ENCODE results near the gene TGFB2. TPM values are rescaled to one million over a fixed set of nuclear protein-coding genes. Genes with fewer than 3 reads are reported as not detected.

The TGFB2 gene
- total RNA-seq (2021): 0.13 TPM in 1 of 2 replicates, not detected in the other
- long read RNA-seq: 0 reads

GRCh38 chr1:218344814-218345672 is at the start of gene TGFB2:
Gene TGFB2, plus strand, starts transcription at chr1:218345336. Its CDS starts 1,366 bp downstream, at chr1:218346702.
- Histone ChIP-seq H3K18ac (ENCODE audit: insufficient read length, low read depth, low read length) (no peak within 1 kb of the TSS), H3K4me1 (ENCODE audit: insufficient read depth, low read length) (no peaks in the 10 kb centered on the region), H2BK12ac (ENCODE audit: insufficient read length, low read depth, low read length) (no peak within 1 kb of the TSS), H4K5ac (ENCODE audit: insufficient read length, low read depth, low read length) (no peak within 1 kb of the TSS), H3K27ac (ENCODE audit: insufficient read length, low read depth, low read length) (no peak within 1 kb of the TSS), H3K27me3 (ENCODE audit: insufficient read depth, low read length) (no peaks in the 10 kb centered on the region; the same call in 1 of the 2 replicates), H2BK120ac (ENCODE audit: low read depth, low read length, poor library complexity, severe bottlenecking) (no peak within 1 kb of the TSS), H2BK5ac (ENCODE audit: insufficient read length, low read length) (no peak within 1 kb of the TSS), H3K23me2 (ENCODE audit: insufficient read length, low read depth, low read length, poor library complexity, severe bottlenecking) (peaks cover 20% of the 10 kb centered on the region), H2BK20ac (ENCODE audit: low read depth, low read length, poor library complexity, severe bottlenecking) (no peak within 1 kb of the TSS), H2BK15ac (ENCODE audit: low read depth, low read length) (no peak within 1 kb of the TSS), H3K4me2 (ENCODE audit: insufficient read depth, insufficient read length, low read length) (peak within 1 kb of the TSS; percentile 84), H4K8ac (replicated peaks; ENCODE audit: insufficient read length, low read depth, low read length) (no peak within 1 kb of the TSS), H2AK5ac (ENCODE audit: insufficient read length, low read length) (no peak within 1 kb of the TSS), H3K9me3 (ENCODE audit: control insufficient read depth, low read depth, low read length) (no peaks in the 10 kb centered on the region), H3K4ac (ENCODE audit: low read depth, low read length) (no peak within 1 kb of the TSS), H3K56ac (ENCODE audit: insufficient read length, low read depth, low read length) (no peak within 1 kb of the TSS), H2AFZ (ENCODE audit: low read length) (no peak within 1 kb of the TSS), H4K20me1 (ENCODE audit: control insufficient read depth, insufficient read depth, insufficient read length) (no peaks in the 10 kb centered on the region), H4K91ac (ENCODE audit: insufficient read length, low read depth, low read length) (no peak within 1 kb of the TSS), H3K79me1 (ENCODE audit: insufficient read depth, low read depth, low read length, poor library complexity, severe bottlenecking) (no peaks in the 10 kb centered on the region), H3K23ac (ENCODE audit: insufficient read length, low read depth, low read length) (no peak within 1 kb of the TSS), H3K79me2 (ENCODE audit: insufficient read depth, low read length) (no peaks in the 10 kb centered on the region), H3K9ac (ENCODE audit: extremely low read depth, insufficient read length, low read length) (peak within 1 kb of the TSS; percentile 37), H3T11ph (ENCODE audit: low read length) (no peak within 1 kb of the TSS), H3K14ac (ENCODE audit: insufficient read depth, low read length) (no peak within 1 kb of the TSS)
- peak; percentile 59 for DNase-seq
- WGBS (ENCODE audit: extremely low coverage, insufficient read length, low lambda C conversion rate): no CpG with 5 or more reads among the region's 22 CpGs
- no peaks in the 10 kb centered on the region for H3K9me3 Mint-ChIP-seq
- H3K4me3 Mint-ChIP-seq: no peak within 1 kb of the TSS
- H3K36me3 Mint-ChIP-seq (ENCODE audit: insufficient read depth in 1 of 3, low read depth in 3 of 3): peaks cover 0 to 1% (median 0%) of the 10 kb centered on the region in 3 experiments; a peak in 1 of 7 replicates
- TF ChIP-seq CTCF (conservative IDR thresholded peaks at IDR 0.05): 0 out of 3 replicates have a peak, but pooled peaks have one; percentile 16
- H3K27me3 Mint-ChIP-seq (ENCODE audit: low read depth): peaks cover 2% of the 10 kb centered on the region; the same call in 1 of the 2 replicates
- H3K27ac Mint-ChIP-seq: 0 out of 7 replicates have a peak within 1 kb of the TSS, but pooled peaks of 1 of the 3 experiments have one; percentile 72
- peaks cover 27 to 28% of the 10 kb centered on the region in 2 experiments for H3K4me1 Mint-ChIP-seq
